ENCODE data around the gene FXYD6.

DNA sequence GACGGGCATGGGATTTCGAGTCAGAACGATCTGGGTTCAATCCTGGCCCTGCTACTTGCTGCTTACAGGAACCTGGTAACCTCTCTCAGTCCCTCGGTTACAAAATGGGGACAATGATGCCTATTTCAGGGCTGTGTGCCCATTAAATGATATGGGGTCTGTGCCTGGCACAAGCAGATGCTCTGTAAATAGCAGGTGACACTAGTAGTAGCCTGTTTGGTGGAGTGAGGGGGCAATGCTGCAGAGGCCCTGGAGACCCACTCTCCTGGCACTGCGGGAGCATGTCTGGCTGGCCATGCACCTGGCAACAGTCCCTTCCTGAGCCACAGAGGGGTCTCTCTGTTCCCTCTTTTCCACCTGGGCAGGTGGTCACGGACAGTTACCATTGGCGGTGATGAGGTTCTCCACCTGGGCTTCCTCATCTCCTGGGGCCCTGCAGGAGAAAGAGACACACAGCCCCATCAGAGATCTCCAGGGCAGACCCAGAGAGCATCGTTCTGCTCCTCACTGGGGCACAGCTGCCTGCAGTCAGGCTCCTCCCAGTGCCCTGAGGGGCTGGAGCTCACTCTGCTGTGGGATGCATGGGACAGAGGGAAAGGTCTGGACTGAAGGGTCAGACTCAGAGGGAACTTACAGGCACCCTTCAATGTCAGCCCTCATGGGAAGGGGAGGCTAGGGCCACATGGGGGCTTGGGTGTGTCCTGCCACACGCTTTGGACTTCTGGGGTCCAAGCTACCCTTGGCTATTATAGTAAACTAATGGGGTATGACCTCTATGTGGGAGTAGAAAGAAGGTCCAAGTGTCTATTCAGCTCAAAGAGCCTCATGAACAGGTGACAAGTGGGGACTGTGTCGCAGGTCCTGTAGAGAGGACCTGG, 36.3 kb downstream of the FXYD6 start:
- TF ChIP-seq POLR2A (IDR thresholded peaks at IDR 0.05), result no peak
- TF ChIP-seq, protein P1, sequence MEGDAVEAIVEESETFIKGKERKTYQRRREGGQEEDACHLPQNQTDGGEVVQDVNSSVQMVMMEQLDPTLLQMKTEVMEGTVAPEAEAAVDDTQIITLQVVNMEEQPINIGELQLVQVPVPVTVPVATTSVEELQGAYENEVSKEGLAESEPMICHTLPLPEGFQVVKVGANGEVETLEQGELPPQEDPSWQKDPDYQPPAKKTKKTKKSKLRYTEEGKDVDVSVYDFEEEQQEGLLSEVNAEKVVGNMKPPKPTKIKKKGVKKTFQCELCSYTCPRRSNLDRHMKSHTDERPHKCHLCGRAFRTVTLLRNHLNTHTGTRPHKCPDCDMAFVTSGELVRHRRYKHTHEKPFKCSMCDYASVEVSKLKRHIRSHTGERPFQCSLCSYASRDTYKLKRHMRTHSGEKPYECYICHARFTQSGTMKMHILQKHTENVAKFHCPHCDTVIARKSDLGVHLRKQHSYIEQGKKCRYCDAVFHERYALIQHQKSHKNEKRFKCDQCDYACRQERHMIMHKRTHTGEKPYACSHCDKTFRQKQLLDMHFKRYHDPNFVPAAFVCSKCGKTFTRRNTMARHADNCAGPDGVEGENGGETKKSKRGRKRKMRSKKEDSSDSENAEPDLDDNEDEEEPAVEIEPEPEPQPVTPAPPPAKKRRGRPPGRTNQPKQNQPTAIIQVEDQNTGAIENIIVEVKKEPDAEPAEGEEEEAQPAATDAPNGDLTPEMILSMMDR (IDR thresholded peaks at IDR 0.05), result no peak

Data from testis (tissue), 2 donors.